22Rv1 (cell line): ENCODE results near the gene DCP1B.

Experiments
- CTCF ChIP-seq: fragments of 450-650 bp; IDR thresholded peaks from 2 replicates; pipeline ENCODE4 v1.5.1; 2017; ENCODE audit warnings: mild to moderate bottlenecking
- ZFX ChIP-seq: fragments of 450-650 bp; IDR thresholded peaks from 2 replicates; pipeline ENCODE4 v1.6.1; 2017; ENCODE audit warnings: antibody characterized with exemption, borderline replicate concordance

GRCh38 chr12:2029851-2030250 is 25.6 kb upstream of the DCP1B start:
- TF ChIP-seq CTCF = no peak
- no peak for TF ChIP-seq ZFX
